Measurements from ENCODE around the gene PAX3.

PAX3 gene

DNA sequence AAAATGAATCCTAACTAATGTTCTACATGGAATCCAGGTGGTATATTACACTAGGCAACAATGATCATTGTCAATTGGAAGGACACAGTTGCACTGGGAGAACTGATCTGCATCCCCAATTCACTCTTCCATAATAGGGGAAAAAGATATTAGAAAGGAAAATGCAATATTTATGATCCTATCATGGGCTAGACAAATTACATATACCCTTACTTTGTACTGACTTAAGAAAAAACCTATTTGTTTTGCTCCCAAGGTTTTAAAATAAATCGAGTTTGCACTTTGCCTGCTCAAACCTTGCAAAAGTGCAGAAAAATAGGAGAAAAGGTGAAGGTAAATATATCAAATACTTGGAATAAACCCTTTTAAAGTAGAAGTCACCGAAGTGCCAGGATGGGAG, 11.0 kb upstream of the PAX3 start:
- no peak for DNase-seq

DNA sequence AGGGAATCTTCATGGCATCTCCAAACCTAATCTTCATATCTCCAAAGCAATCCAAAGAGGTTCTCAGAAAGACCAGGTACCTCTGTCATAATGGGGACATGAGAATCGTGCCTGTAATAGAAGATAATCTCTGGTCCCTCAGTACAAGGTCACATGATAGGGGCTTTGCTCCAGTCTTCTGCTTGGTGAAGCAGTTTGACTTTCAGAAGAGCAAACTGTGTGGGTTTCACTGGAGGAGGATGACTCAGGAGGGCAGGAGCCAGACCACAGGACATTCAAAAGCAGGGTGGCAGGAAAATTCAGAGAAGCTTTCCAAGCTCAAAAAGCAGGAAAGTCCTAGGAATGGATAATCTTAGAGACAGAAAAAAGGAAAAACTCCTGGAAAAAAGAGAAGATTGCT, 10.6 kb upstream of the PAX3 start:
- DNase-seq = no peak

GRCh38 chr2:222307978-222308730, 9.4 kb upstream of the PAX3 start:
- DNase-seq = no peak

DNA sequence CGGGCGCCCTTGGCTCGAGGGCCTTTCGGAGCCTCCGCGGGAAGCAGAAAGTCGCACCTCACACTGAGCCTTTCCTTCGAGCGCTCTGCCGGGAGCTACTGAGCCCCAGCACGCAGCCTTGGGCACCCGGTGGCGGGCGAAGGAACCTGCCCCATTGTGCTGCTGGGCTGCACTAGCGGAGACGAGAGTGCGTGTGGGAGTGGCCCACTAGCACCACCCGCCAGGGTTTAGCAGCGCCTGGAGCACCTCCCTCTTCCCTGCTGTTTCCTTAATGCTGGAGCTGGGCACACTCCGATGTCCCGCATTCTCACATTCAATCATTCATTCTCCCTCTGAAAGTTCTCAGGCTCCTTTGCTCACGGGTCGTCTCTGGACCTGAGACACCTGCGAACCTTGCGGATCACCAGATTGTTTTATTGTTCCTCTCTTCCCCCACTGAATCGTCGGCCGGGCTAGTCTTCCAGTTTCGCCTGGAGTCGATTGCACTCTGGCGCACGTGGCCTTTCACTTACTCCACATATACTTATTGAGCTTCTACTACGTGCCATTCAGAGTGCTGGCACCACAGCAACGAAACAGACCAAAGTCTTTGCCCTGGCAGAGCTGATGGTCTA, 8.5 kb upstream of the PAX3 start:
- DNase-seq = no peak

DNA sequence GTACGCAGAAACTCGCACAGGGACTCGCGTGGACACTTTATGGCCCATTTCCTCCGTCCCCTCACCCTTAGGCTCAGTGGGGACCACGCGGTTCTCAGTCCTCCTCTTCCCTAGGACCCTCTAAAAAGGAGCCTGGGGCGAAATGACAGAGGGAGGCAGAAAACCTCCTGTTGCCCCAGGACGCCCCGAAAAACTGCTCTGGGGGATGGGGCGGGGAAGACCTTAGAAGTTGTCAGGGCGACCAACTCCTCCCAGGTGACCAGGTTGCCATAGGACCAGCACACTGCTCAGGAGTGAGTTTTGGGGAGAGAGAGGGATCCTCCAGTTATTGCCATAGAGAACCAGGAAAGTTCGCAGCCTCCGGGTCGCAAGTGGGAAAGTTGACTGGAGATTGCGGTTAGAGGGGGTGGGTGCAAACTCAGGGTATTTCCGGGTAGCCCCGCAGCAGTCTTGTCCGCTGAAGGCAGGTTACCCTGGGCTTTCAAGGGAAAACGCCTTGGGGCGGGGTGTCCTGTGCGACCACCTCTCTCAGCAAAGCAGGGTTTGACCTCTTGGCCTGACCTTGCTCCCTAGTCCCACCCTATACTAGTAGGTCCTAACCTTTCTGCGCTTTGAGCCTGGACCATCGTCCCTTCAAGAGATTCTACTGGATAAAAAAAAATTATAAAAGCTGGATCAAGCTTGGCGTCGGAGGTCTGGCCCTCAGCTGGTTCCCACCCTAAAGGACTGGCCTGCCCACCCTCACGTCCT, 7.8 kb upstream of the PAX3 start:
- no peak for DNase-seq

DNA sequence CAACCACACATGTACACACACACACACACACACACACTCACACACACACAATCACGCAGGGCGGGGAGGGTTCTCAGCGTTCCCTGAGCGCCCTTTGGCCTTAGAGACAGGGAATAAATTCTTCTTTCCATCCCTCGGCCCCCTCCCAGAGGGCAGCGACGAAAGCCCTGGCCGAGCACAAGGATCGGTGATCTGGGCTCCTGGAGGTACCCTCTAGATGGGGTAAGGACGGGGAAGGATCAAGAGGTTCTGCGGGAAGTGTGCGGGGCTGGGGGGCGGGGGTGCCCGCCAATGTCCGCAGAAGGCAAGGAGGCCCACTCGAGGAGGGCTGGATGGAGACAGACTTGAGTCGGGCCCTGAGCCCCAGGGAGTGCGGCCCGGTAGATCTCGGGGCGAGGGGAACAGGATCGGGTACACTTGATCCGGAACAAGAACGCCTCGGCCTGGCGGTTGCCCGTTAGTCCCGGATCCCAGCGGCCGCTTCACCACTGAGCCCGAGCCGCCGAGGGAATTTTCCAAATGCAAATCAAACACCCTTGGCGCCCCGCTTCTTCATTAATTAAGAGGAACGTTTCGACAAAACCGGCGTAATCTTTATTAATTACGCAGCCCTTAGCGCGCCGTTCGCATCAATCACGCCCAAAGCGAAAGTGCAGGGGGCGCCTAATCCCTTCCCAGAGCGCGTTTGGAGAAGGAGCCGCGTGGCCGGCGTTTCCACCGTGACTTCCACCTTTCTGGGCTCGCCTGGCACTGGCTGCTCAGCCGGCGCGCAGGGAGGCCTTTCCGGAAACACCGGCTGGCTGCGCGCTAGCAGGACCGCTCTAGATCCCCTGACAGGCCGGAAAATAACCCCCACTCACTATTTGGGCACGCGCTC, 7.0 kb upstream of the PAX3 start:
- no peak for DNase-seq

DNA sequence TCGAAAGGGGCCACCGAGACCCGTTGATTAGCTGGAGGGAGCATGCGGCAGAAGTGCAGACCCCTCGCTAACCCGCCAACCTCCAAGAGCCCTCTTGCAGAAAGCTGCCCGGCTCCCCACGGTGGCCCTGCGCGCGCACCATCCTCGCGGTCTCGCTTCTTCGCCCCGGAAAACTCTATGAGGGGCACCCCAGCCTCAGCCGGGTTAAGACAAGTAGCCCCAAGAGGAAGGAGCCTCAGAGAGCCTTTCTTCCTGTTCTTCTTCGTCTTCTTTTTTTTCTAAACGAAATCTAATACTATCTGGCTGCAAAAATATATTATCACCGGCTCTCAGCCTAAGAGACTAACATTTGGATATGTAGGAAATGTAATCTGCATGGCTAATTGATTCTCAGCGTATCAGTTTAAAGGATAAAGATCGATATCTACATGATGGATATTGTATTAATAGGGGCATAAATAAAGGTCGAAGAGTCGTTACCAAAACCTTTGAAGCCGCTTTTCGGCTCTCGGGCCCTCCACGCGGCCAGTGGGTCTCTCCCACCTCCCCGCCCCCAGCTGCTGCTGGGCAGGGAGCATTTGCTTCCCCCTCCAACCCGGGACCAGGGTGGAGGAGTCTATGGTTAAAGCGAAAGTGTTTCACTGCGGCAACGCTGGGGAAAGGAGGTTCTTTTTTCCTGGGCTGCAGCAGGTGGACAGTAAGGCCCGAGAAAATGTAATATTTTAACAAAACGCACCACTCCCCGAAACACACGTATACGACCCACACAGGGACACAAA, 6.1 kb upstream of the PAX3 start:
- DNase-seq = no peak

GRCh38 chr2:222303828-222304736, 5.3 kb upstream of the PAX3 start:
- no peak for DNase-seq

DNA sequence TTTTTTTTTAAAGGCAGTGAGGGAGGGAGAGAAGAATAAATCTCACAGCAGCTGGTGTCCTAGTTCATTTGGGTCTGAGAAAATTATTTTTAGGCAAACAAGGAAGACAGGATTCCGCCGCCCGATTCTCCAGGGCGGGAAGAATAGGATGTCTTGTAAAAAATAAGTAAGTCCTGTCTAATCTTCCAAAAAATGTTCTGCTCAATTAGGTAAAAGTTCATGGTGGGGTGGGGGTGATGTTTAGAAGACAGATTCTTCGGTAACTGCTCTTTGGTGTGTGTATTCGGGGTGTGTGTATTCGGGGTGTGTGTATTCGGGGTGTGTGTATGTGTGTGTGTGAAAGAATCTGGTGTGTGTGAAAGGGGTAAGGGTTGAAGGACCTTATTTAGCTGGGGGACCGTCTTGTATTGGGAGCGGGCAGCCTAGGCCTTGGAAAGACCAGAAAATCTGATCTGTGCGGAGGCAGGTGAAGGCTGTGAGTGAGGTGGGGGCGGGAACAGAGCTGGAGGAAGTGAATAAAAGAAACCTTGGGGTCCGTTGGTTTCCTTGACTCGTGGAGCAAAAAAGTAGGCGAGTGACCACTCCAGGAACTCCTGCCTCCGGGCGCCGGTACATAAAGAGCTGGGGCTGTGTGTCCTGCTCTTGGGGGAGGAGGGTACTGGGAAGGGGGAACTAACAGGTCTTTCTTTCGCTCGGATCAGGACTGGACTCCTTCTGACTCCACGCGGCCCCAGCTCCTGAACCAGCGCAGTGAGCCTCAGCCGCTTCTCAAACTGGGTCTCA, 4.4 kb upstream of the PAX3 start:
- DNase-seq = no peak

DNA sequence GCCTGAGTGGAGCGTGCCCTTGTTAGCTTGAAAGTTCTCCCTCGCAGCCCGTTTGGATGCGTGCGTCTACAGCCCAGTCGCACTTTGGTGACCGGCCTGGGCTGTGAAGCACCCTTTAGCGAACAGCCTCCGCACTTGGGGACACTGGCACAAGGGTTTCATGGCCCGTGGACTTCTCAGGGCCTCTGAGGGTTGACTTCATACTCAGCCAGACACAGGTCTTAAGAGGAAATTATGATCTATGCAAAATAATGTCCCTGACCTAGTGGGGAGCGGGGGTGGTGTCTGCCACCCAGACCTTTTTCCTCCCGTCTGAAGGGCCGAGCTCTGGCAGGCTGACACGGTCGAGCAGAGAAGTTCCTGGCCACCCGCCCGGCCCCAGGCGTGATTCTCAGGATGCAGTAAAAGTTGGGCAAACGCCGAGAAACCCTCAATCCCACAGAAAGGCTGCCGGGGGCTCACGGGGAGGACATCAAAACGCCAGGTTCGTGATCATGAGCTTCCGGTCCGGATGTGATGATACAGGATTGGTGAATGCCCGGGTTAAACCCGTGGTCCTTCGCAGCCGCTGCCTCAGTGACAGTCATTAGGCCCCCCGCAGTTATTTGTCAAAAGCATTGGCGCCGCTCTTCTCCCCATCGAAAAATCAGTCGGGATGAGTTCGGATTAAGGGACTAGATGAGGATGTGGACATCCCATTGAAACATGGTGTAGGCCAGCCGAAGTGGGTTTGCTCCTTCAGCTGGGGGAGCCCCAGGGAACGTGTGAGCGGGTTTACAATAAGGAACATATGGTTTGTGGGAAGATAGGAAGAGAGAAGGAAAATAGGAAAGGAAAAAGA, 3.6 kb upstream of the PAX3 start:
- no peak for DNase-seq

DNA sequence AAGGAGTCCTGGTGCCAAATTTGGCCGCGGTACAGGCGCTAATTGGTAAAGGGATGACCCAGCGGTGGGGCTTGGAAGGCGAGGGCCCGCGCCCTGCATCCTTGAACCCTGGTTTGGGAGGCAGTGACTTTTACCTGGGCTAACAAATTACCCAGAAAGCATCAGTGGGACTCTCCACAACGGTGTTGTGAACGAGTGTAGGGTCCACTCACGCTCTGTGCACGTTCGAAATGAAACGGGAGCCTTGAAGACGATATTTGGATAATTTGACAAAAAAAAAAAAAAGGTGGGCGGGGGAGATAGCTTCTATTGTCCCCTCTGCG, 3.0 kb upstream of the PAX3 start:
- DNase-seq = no peak

GRCh38 chr2:222301053-222301795, 2.4 kb upstream of the PAX3 start:
- no peak for DNase-seq

GRCh38 chr2:222300726-222301052, 1.9 kb upstream of the PAX3 start:
- no peak for DNase-seq

DNA sequence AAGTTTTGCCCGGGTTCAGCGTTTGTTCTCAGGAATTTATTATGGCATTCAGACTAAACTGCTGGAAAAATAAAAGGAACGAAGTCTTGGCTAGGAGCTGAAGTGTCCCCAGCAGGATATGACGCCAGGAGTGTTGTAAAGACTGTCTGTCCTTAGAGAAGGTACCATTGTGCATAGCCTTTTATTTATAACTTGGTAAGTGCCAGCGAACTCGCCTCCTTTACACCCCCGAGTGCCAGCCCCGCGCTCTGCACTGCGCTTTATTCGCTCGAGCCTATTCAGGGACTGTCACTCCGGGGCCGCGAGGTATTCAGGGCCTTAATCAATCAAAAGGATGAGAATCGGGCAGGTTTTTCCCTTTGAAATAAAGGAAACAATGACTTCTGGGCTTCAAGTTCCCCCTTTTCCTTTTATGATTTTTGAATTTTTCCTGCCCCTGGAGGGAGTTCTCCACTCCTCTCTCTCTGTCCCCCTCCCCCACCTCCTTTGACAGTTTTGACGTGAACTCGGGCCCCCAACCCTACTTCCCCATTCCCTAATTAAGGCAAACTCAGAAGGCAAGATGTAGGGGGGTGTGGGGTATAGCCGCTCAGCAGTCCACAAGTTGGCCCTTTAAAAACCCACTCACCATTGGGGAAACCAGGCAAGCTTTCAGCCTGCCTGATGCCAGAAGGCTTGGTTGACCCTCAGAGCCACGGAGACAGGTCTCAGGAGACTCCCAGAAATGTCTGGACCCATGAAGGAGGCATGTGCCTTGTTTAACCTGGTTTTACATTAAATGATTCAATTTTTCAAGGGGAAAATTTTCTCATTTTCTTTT, 1.3 kb upstream of the PAX3 start:
- DNase-seq = no peak

- DNase-seq = no peak
These were observed 842 bp downstream of the PAX3 start for GRCh38 chr2:222298001-222298310.

GRCh38 chr2:222297600-222297935, 1.2 kb downstream of the PAX3 start:
- no peak for DNase-seq

DNA sequence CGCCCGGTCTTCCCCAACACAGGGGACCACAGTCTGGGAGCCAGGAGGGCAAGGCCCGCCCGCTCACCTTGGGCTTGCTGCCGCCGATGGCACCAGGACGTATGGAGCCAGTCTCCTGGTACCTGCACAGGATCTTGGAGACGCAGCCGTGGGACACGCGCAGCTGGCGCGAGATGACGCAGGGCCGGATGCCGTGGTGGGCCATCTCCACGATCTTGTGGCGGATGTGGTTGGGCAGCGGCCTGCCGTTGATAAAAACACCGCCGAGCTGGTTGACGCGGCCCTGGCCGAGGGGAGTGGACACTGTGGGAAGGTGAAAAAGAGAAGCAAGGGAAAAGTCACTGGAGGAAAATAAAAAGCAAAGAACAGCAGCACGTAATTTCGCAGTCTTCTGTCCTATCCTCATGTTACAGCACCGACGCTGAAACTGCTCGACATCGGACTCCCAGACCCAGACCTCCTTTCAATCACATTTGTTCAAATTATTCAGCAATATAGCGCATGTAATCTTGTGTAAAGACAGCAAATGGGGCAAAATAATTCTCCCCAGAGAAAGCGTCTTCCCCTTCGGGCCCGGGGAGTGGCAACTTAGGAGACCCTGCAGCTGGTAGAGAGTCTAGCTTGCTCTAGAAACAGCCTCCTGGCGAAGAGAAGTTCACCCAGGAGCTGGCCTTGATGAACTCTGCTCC, 1.7 kb downstream of the PAX3 start:
- DNase-seq = no peak

GRCh38 chr2:222296311-222296741, 2.5 kb downstream of the PAX3 start:
- no peak for DNase-seq
